AG10803 (cell line): ENCODE data around the gene EP300.
"Not testable (repeated sequence)": the region's sequence is repeated elsewhere in the genome, so short reads cannot be mapped to it uniquely, and the experiment has no call there.

Source experiments
- DNase-seq: peaks from one replicate; pipeline ENCODE4 v3.0.0; 2010; ENCODE audit warnings: low read depth
- H3K4me3 ChIP-seq: 2 replicates; pipeline ENCODE4 v1.5.1; 2011; ENCODE audit warnings: mild to moderate bottlenecking, low read length, control low read depth
- TF ChIP-seq, protein P1 (sequence below): conservative IDR thresholded peaks from 2 replicates; pipeline ENCODE4 v1.5.1; 2011; ENCODE audit warnings: mild to moderate bottlenecking, low read length, control low read depth, inconsistent platforms

The EP300 gene

DNA sequence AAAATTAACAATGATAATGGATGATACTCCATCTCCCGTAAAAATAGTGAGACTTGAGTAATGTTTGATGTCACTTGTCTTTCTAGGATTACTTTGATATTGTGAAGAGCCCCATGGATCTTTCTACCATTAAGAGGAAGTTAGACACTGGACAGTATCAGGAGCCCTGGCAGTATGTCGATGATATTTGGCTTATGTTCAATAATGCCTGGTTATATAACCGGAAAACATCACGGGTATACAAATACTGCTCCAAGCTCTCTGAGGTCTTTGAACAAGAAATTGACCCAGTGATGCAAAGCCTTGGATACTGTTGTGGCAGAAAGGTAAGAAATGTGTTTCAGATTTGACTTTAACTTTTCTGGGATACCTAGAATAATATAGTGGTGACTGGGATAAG, 64.7 kb downstream of the EP300 start:
- no peak for DNase-seq
- H3K4me3 ChIP-seq = no peak overlapping the region
- TF ChIP-seq, protein P1, sequence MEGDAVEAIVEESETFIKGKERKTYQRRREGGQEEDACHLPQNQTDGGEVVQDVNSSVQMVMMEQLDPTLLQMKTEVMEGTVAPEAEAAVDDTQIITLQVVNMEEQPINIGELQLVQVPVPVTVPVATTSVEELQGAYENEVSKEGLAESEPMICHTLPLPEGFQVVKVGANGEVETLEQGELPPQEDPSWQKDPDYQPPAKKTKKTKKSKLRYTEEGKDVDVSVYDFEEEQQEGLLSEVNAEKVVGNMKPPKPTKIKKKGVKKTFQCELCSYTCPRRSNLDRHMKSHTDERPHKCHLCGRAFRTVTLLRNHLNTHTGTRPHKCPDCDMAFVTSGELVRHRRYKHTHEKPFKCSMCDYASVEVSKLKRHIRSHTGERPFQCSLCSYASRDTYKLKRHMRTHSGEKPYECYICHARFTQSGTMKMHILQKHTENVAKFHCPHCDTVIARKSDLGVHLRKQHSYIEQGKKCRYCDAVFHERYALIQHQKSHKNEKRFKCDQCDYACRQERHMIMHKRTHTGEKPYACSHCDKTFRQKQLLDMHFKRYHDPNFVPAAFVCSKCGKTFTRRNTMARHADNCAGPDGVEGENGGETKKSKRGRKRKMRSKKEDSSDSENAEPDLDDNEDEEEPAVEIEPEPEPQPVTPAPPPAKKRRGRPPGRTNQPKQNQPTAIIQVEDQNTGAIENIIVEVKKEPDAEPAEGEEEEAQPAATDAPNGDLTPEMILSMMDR = no peak

DNA sequence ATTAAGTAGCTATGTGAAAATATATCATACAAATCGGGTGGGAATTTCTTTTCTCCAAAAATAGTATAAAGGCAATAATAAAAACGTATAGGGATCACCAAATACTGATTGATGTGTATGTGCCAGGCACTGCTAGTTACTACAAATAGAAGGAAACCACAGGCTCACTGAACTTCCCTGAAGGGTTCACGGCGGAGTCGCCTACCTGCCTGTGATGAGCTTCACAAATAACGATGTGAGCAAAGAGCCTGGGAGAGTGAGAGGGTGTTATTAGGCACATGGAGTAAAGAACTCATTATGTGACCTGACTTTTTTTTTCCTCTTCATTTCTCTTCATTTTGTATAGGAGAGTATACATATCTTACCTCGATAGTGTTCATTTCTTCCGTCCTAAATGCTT, 76.8 kb downstream of the EP300 start:
- no peak overlapping the region for H3K4me3 ChIP-seq
- no peak for DNase-seq
- TF ChIP-seq, protein P1 = no peak

DNA sequence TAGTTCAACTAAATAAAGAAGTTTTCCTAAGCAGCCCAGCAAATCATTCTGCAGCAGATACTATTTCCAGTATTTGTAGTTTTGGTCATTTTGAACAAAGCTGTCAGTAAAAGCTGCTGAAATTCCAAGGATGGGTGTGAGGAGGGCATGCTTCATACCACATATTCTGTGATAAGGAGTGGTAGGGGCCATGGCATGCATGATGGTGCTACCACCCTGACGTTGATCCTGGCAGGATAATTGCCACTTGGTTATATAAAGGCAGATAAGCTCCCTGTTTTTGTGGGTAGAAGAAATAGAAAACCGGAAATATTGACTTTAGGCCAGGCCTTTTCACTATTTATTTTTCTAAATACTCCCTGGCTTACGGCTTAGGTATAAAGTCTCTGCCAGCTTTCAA, 79.6 kb downstream of the EP300 start:
- TF ChIP-seq, protein P1 = no peak
- no peak for DNase-seq
- no peak overlapping the region for H3K4me3 ChIP-seq

DNA sequence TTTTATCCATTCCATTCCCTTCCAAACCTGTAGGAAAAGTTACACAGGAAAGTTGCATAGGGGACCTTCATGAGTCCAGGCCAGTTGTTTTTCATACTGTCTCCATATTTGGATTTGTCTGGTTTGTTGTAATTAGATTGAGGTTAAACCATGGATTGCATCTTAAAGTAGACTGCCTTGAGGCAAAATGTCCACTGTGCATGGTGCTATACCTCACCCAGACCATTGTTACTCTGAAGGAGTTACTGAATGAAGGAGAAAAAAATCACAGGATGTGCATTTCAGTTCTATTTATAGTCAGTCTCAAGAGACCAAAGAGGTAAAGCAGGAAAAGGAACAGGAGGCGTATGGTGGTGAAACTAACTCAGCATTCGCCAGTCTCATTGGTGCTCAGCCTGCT, 83.2 kb downstream of the EP300 start:
- TF ChIP-seq, protein P1 = no peak
- no peak for DNase-seq
- no peak overlapping the region for H3K4me3 ChIP-seq

DNA sequence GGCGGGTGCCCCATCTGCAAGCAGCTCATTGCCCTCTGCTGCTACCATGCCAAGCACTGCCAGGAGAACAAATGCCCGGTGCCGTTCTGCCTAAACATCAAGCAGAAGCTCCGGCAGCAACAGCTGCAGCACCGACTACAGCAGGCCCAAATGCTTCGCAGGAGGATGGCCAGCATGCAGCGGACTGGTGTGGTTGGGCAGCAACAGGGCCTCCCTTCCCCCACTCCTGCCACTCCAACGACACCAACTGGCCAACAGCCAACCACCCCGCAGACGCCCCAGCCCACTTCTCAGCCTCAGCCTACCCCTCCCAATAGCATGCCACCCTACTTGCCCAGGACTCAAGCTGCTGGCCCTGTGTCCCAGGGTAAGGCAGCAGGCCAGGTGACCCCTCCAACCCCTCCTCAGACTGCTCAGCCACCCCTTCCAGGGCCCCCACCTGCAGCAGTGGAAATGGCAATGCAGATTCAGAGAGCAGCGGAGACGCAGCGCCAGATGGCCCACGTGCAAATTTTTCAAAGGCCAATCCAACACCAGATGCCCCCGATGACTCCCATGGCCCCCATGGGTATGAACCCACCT, 84.7 kb downstream of the EP300 start:
- H3K4me3 ChIP-seq = no peak overlapping the region
- DNase-seq = no peak
- TF ChIP-seq, protein P1 = no peak

DNA sequence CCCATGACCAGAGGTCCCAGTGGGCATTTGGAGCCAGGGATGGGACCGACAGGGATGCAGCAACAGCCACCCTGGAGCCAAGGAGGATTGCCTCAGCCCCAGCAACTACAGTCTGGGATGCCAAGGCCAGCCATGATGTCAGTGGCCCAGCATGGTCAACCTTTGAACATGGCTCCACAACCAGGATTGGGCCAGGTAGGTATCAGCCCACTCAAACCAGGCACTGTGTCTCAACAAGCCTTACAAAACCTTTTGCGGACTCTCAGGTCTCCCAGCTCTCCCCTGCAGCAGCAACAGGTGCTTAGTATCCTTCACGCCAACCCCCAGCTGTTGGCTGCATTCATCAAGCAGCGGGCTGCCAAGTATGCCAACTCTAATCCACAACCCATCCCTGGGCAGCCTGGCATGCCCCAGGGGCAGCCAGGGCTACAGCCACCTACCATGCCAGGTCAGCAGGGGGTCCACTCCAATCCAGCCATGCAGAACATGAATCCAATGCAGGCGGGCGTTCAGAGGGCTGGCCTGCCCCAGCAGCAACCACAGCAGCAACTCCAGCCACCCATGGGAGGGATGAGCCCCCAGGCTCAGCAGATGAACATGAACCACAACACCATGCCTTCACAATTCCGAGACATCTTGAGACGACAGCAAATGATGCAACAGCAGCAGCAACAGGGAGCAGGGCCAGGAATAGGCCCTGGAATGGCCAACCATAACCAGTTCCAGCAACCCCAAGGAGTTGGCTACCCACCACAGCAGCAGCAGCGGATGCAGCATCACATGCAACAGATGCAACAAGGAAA, 85.4 kb downstream of the EP300 start:
- H3K4me3 ChIP-seq = no peak overlapping the region
- TF ChIP-seq, protein P1 = no peak
- DNase-seq = peak; percentile 25

DNA sequence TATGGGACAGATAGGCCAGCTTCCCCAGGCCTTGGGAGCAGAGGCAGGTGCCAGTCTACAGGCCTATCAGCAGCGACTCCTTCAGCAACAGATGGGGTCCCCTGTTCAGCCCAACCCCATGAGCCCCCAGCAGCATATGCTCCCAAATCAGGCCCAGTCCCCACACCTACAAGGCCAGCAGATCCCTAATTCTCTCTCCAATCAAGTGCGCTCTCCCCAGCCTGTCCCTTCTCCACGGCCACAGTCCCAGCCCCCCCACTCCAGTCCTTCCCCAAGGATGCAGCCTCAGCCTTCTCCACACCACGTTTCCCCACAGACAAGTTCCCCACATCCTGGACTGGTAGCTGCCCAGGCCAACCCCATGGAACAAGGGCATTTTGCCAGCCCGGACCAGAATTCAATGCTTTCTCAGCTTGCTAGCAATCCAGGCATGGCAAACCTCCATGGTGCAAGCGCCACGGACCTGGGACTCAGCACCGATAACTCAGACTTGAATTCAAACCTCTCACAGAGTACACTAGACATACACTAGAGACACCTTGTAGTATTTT, 86.1 kb downstream of the EP300 start:
- H3K4me3 ChIP-seq = no peak overlapping the region
- DNase-seq = no peak
- TF ChIP-seq, protein P1 = no peak

DNA sequence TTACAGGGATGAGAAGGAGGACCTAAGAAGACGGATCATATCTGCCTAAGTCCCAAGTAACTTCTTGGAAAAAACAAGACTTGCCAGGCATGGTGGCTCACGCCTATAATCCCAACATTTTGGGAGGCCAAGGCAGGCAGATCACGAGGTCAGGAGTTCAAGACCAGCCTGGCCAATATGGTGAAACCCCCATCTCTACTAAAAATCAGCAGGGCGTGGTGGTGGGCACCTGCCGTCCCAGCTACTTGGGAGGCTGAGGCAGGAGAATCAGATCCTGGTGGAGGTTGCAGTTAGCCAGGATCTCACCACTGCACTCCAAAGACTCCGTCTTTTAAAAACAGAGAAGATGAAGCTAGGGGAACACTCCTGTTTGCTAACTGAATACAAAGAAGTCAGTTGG, 88.0 kb downstream of the EP300 start:
- H3K4me3 ChIP-seq, DNase-seq: not testable (repeated sequence)
